Colonic mucosa (tissue), 4 donors: ENCODE data around the gene FNBP1. TPM values are rescaled to one million over a fixed set of nuclear protein-coding genes. Genes with fewer than 3 reads are reported as not detected.

Source experiments
- DNase-seq: peaks from one replicate; pipeline ENCODE4 v3.0.0-alpha.2; 2020
- H3K27ac ChIP-seq: fragments of 200-600 bp; one replicate; pipeline ENCODE4 v1.8.0; 2021
- H3K27me3 ChIP-seq: fragments of 200-600 bp; one replicate; pipeline ENCODE4 v1.8.0; 2021
- H3K36me3 ChIP-seq: fragments of 200-600 bp; one replicate; pipeline ENCODE4 v1.8.0; 2021
- H3K4me1 ChIP-seq: fragments of 200-600 bp; one replicate; pipeline ENCODE4 v1.8.0; 2021; ENCODE audit warnings: mild to moderate bottlenecking
- H3K4me3 ChIP-seq: fragments of 200-600 bp; one replicate; pipeline ENCODE4 v1.8.0; 2021
- H3K9ac ChIP-seq, 2 donors: one replicate each; pipeline ENCODE4 v1.7.0; 2013; ENCODE audit warnings: control low read depth in 2 of 2, low read depth in 2 of 2, low read length in 2 of 2
- H3K9me3 ChIP-seq: fragments of 200-600 bp; one replicate; pipeline ENCODE4 v1.8.0; 2021
- CTCF ChIP-seq: fragments of 200-600 bp; IDR thresholded peaks from one replicate; pipeline ENCODE4 v1.8.0; 2022; ENCODE audit warnings: antibody characterized with exemption, mild to moderate bottlenecking
- intact Hi-C: fragments of 100-400 bp; cut with DNase I; formaldehyde crosslinking; loops from one replicate; pipeline ENCODE4 v1.14.1; 2022
- total RNA-seq, 2 donors: library from RNA; stranded (reverse); fragmentation: NEBNext Ultra II Directional in 1 of 2; extraction: Animal tissue kit (Norgen Biotek cat#: 25700) in 1 of 2; gene quantifications; one replicate each; pipeline ENCODE4 v1.2.1, GENCODE V29; 2021
- donor health status: healthy.
- donor health status: DM: no; HTN: no; CAD: no.
- donor health status: DM: no; HTN: no; CAD: no.

FNBP1 gene
- total RNA-seq, 2 donors from 2014 or later: 24.7 to 55.5 TPM

DNA sequence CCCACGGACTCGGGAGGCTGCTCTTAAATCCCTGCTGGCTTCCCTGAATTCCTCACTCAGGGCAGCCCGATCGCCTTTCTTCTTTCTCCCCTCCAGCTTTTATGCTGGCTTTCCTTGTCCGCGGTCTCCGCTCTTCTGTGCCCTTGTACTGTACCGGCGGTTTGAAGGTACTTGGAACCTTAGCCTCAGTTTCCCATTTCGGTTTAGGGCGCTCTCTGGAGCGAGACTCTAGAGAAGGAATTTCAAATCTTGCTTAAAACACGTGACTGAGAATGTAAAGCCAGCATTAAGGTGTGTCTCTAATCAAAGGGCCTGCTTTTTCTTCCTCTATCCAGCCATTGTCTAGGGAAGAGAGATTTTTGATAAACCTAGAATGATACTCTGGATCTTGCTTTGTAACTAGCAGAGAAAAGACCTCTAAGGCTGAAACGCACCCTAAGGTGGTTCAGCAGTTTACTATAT is 11.4 kb upstream of the FNBP1 start:
- Histone ChIP-seq H3K9ac (peak overlapping the region; percentile 96 to 97), H3K9me3 (no peaks in the 10 kb centered on the region), H3K4me1 (peaks cover 6% of the 10 kb centered on the region), H3K27ac (peak overlapping the region; percentile 84), H3K36me3 (no peaks in the 10 kb centered on the region), H3K27me3 (no peaks in the 10 kb centered on the region), H3K4me3 (peak overlapping the region; percentile 93)
- intact Hi-C loops: no loop called here
- TF ChIP-seq CTCF: no peak
- no peak for DNase-seq

GRCh38 chr9:130053504-130054324 is 10.7 kb upstream of the FNBP1 start, which contains the start of gene GPR107:
Gene GPR107 (plus strand): TSS chr9:130053906. CDS start chr9:130053933, 27 bp downstream.
- Histone ChIP-seq H3K36me3 (no peaks in the 10 kb centered on the region), H3K27ac (peak within 1 kb of the TSS; percentile 84), H3K4me1 (peaks cover 6% of the 10 kb centered on the region), H3K4me3 (peak within 1 kb of the TSS; percentile 93), H3K27me3 (no peaks in the 10 kb centered on the region), H3K9me3 (no peaks in the 10 kb centered on the region), H3K9ac (peak within 1 kb of the TSS; percentile 96 to 97)
- intact Hi-C loops: no loop called here
- TF ChIP-seq CTCF: no peak
- peak; percentile 83 for DNase-seq

DNA sequence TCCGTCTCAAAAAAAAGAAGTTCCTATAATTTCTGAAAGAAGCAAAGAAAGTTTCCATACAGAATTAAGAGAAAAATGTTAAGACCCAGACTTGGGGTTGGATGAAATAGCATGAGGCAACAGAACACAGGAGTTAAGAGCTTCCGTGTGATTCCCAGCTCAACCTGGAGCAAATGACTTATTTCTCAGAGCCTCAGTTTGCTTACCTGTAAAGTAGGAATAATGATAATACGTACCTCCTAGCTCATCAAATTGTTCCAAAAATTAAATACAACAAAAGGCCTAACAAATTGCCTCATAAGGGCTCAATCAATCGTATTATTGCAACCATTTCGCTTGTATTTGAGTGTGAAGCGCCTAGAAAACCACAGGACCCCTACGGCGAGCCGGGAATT is 10.1 kb upstream of the FNBP1 start:
- no peaks in the 10 kb centered on the region for H3K27me3 ChIP-seq
- H3K4me1 ChIP-seq: peaks cover 6% of the 10 kb centered on the region
- H3K9me3 ChIP-seq: no peaks in the 10 kb centered on the region
- peak overlapping the region; percentile 93 for H3K4me3 ChIP-seq
- intact Hi-C loops: no loop called here
- peak overlapping the region; percentile 96 to 97 for H3K9ac ChIP-seq
- no peak for TF ChIP-seq CTCF
- no peak for DNase-seq
- H3K36me3 ChIP-seq: no peaks in the 10 kb centered on the region
- peak overlapping the region; percentile 84 for H3K27ac ChIP-seq

DNA sequence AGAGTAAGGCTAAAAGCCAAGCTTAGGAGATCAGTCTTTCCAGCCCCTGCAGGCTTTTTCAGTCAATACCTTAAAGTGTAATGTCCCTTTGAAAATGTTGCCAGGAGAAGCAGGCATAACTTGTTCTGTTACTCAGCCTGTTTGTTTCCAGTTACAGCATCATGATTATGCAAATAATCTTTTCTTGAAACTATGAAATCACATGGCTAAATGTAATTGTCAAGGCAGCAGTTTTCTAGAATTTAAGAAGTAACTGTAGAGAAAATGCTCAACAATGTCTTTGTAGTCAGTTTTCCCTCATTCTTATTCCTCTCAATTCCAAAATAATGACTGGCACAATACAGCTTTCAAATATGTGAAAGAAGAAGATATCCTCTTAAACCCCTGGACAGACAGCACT is 8.9 kb upstream of the FNBP1 start:
- no peak overlapping the region for H3K4me3 ChIP-seq
- intact Hi-C loops: no loop called here
- no peaks in the 10 kb centered on the region for H3K27me3 ChIP-seq
- no peak for DNase-seq
- H3K36me3 ChIP-seq: no peaks in the 10 kb centered on the region
- no peak for TF ChIP-seq CTCF
- H3K9ac ChIP-seq: no peak overlapping the region
- H3K27ac ChIP-seq: no peak overlapping the region
- peaks cover 6% of the 10 kb centered on the region for H3K4me1 ChIP-seq
- H3K9me3 ChIP-seq: no peaks in the 10 kb centered on the region

- H3K36me3 ChIP-seq: no peaks in the 10 kb centered on the region
- no peak for DNase-seq
- H3K27ac ChIP-seq: no peak overlapping the region
- H3K4me3 ChIP-seq: no peak overlapping the region
- no peaks in the 10 kb centered on the region for H3K9me3 ChIP-seq
- H3K27me3 ChIP-seq: no peaks in the 10 kb centered on the region
- peaks cover 6% of the 10 kb centered on the region for H3K4me1 ChIP-seq
- TF ChIP-seq CTCF: no peak
- intact Hi-C loops: no loop called here
- H3K9ac ChIP-seq: no peak overlapping the region
These were observed 7.5 kb upstream of the FNBP1 start for GRCh38 chr9:130050462-130050861.
